HG02870 (cell line): ENCODE data around the gene CSTPP1.

Source experiments
- ATAC-seq: cut with Tn5 transposase; IDR thresholded peaks from one replicate; pipeline ENCODE4 v1.9.1; 2021; ENCODE audit warnings: mild to moderate bottlenecking, moderate library complexity; ENCODE audit not compliant: unreplicated experiment

Gene CSTPP1

GRCh38 chr11:47154616-47155570, 218.3 kb downstream of the CSTPP1 start:
- no peak for ATAC-seq

GRCh38 chr11:47155879-47156278, 219.3 kb downstream of the CSTPP1 start:
- no peak for ATAC-seq

- ATAC-seq = no peak
Measured at GRCh38 chr11:47156333-47156732, 219.8 kb downstream of the CSTPP1 start.

- no peak for ATAC-seq
Measured at GRCh38 chr11:47156951-47157350, 220.4 kb downstream of the CSTPP1 start.

- ATAC-seq = no peak
Measured at GRCh38 chr11:47157805-47158204, 221.2 kb downstream of the CSTPP1 start.

GRCh38 chr11:47158242-47158641, 221.7 kb downstream of the CSTPP1 start:
- no peak for ATAC-seq

GRCh38 chr11:47160753-47161133, 224.2 kb downstream of the CSTPP1 start:
- ATAC-seq = no peak

- no peak for ATAC-seq
Measured at GRCh38 chr11:47161134-47161854, 224.7 kb downstream of the CSTPP1 start.

- no peak for ATAC-seq
Measured at GRCh38 chr11:47161890-47162289, 225.3 kb downstream of the CSTPP1 start.

GRCh38 chr11:47162426-47162825, 225.9 kb downstream of the CSTPP1 start:
- no peak for ATAC-seq

- ATAC-seq = no peak
Measured at GRCh38 chr11:47163193-47163592, 226.6 kb downstream of the CSTPP1 start.

- ATAC-seq = no peak
Measured at GRCh38 chr11:47163898-47164297, 227.3 kb downstream of the CSTPP1 start.

GRCh38 chr11:47164321-47164720, 227.8 kb downstream of the CSTPP1 start:
- ATAC-seq = no peak

GRCh38 chr11:47165253-47165840, 228.8 kb downstream of the CSTPP1 start:
- no peak for ATAC-seq

- ATAC-seq = no peak
Measured at GRCh38 chr11:47166368-47166767, 229.8 kb downstream of the CSTPP1 start.

- ATAC-seq = no peak
Measured at GRCh38 chr11:47171061-47171838, 234.7 kb downstream of the CSTPP1 start.

GRCh38 chr11:47171856-47172255, 235.3 kb downstream of the CSTPP1 start:
- ATAC-seq = no peak

GRCh38 chr11:47172740-47173336, 236.3 kb downstream of the CSTPP1 start:
- ATAC-seq = no peak

- ATAC-seq = no peak
Measured at GRCh38 chr11:47175746-47176327, 239.3 kb downstream of the CSTPP1 start.
